Right forelimb (tissue), 1 donor: Measurements from ENCODE around the gene ULK2.
A peak's percentile ranks its signal among the peaks of the same experiment; 100 is the strongest.

ENCODE experiments used
- DNase-seq: peaks from one replicate; pipeline ENCODE4 v3.0.0-alpha.2; 2018

The ULK2 gene

GRCh38 chr17:19744922-19745757 lies 122.6 kb downstream of the ULK2 start:
- peak; percentile 90 for DNase-seq

- DNase-seq = no peak
These were observed 123.2 kb downstream of the ULK2 start for GRCh38 chr17:19744492-19744891.

GRCh38 chr17:19743101-19744100 lies 124.3 kb downstream of the ULK2 start:
- DNase-seq = no peak

- DNase-seq = no peak
These were observed 125.2 kb downstream of the ULK2 start for GRCh38 chr17:19742495-19742894.

- DNase-seq = no peak
These were observed 125.8 kb downstream of the ULK2 start for GRCh38 chr17:19741832-19742457.

- no peak for DNase-seq
These were observed 126.8 kb downstream of the ULK2 start for GRCh38 chr17:19740933-19741332.

- DNase-seq = no peak
These were observed 128.2 kb downstream of the ULK2 start for GRCh38 chr17:19739241-19740201.

GRCh38 chr17:19738757-19739156 lies 129.0 kb downstream of the ULK2 start:
- DNase-seq = no peak

- DNase-seq = no peak
These were observed 129.7 kb downstream of the ULK2 start for GRCh38 chr17:19738073-19738449.

- DNase-seq = no peak
These were observed 130.2 kb downstream of the ULK2 start for GRCh38 chr17:19737305-19738072.

GRCh38 chr17:19736071-19736470 lies 131.7 kb downstream of the ULK2 start:
- DNase-seq = no peak

GRCh38 chr17:19733953-19734526 lies 133.7 kb downstream of the ULK2 start:
- no peak for DNase-seq

- no peak for DNase-seq
These were observed 136.1 kb downstream of the ULK2 start for GRCh38 chr17:19731626-19732025.

GRCh38 chr17:19730843-19731242 lies 136.9 kb downstream of the ULK2 start:
- no peak for DNase-seq

GRCh38 chr17:19729900-19730299 lies 137.8 kb downstream of the ULK2 start:
- no peak for DNase-seq

- peak; percentile 81 for DNase-seq
These were observed 139.6 kb downstream of the ULK2 start for GRCh38 chr17:19728084-19728495.

GRCh38 chr17:19727501-19728078 lies 140.1 kb downstream of the ULK2 start:
- DNase-seq = peak; percentile 67

GRCh38 chr17:19726631-19727376 lies 140.9 kb downstream of the ULK2 start:
- no peak for DNase-seq

GRCh38 chr17:19725486-19725885 lies 142.2 kb downstream of the ULK2 start:
- DNase-seq = no peak
